T-cell (primary cell): Measurements from ENCODE around the gene LDLRAD4. TPM values are rescaled to one million over a fixed set of nuclear protein-coding genes. Genes with fewer than 3 reads are reported as not detected.

Experiments used
- ATAC-seq, 4 experiments: fragments of 200-7000 bp in 3 of 4; fragments of 150-1000 bp in 1 of 4; cut with Tn5 transposase; replicated peaks in 1 of 4; 1 replicate in 3 of 4; 2 replicates in 1 of 4; pipeline ENCODE4 v1.10.0; 2021; ENCODE audit warnings: moderate library complexity in 3 of 4, mild to moderate bottlenecking in 2 of 4, moderate number of reproducible peaks in 1 of 4
- CTCF ChIA-PET, 2 donors: fragments of 300-600 bp; sonication (Branson Sonifier 250); formaldehyde crosslinking; loops; one replicate each; lab custom pipeline; 2022; ENCODE audit warnings: antibody characterized with exemption in 2 of 2; lab: Charles Lee
- POLR2A ChIA-PET, 2 donors: fragments of 300-600 bp; sonication (Branson Sonifier 250); formaldehyde crosslinking; loops; one replicate each; lab custom pipeline; 2022; ENCODE audit warnings: antibody characterized with exemption in 2 of 2; lab: Charles Lee
- DNase-seq, 35 experiments: peaks; one replicate each; pipeline versions ENCODE4 v3.0.0 to v3.0.0-alpha.2; 2013 to 2023
- H3K27ac ChIP-seq: one replicate; pipeline ENCODE4 v1.5.1; 2013; ENCODE audit warnings: low read length
- H3K27me3 ChIP-seq, 2 experiments: replicated peaks in 1 of 2; 1 replicate in 1 of 2; 2 replicates in 1 of 2; pipeline versions ENCODE4 v1.6.1 to v1.7.0; 2013; ENCODE audit warnings: low read length in 1 of 2, mixed read lengths in 1 of 2; ENCODE audit not compliant: control insufficient read depth in 2 of 2, insufficient read depth in 2 of 2; ENCODE audit errors: extremely low read depth in 1 of 2
- H3K36me3 ChIP-seq, 2 donors: 1 replicate in 1 of 2; 2 replicates in 1 of 2; pipeline versions ENCODE4 v1.6.1 to v1.7.0; 2013; ENCODE audit warnings: low read length in 1 of 2; ENCODE audit not compliant: control insufficient read depth in 2 of 2, insufficient read depth in 1 of 2; ENCODE audit errors: extremely low read depth in 1 of 2
- H3K4me1 ChIP-seq, 2 experiments: 1 replicate in 1 of 2; 2 replicates in 1 of 2; pipeline versions ENCODE4 v1.6.1 to v1.7.0; 2013; ENCODE audit warnings: low read length in 2 of 2, mixed read lengths in 1 of 2; ENCODE audit not compliant: insufficient read depth in 2 of 2, control insufficient read depth in 1 of 2; ENCODE audit errors: extremely low read depth in 1 of 2
- H3K4me3 ChIP-seq, 2 donors: 1 replicate in 1 of 2; 2 replicates in 1 of 2; pipeline versions ENCODE4 v1.5.1 to v1.7.0; 2013; ENCODE audit warnings: mild to moderate bottlenecking in 2 of 2, low read length in 1 of 2, moderate library complexity in 1 of 2; ENCODE audit not compliant: control insufficient read depth in 1 of 2; ENCODE audit errors: extremely low read depth in 1 of 2
- H3K9me3 ChIP-seq: 2 replicates; pipeline ENCODE4 v1.7.0; 2013
- H3K27ac Mint-ChIP-seq, 2 donors: one replicate each; pipeline ENCODE4 v1.8.0; 2020 to 2021; ENCODE audit warnings: mild to moderate bottlenecking in 2 of 2, mixed read lengths in 2 of 2
- H3K27me3 Mint-ChIP-seq, 2 donors: one replicate each; pipeline ENCODE4 v1.8.0; 2021 to 2022; ENCODE audit warnings: mixed read lengths in 2 of 2
- H3K36me3 Mint-ChIP-seq: one replicate; pipeline ENCODE4 v1.8.0; 2021; ENCODE audit warnings: mixed read lengths
- H3K4me1 Mint-ChIP-seq, 3 donors: one replicate each; pipeline ENCODE4 v1.8.0; 2020 to 2022; ENCODE audit warnings: mixed read lengths in 3 of 3, mild to moderate bottlenecking in 1 of 3
- H3K4me3 Mint-ChIP-seq, 3 donors: one replicate each; pipeline ENCODE4 v1.8.0; 2020 to 2022; ENCODE audit warnings: mild to moderate bottlenecking in 3 of 3, mixed read lengths in 3 of 3, moderate library complexity in 3 of 3
- H3K9me3 Mint-ChIP-seq, 3 donors: one replicate each; pipeline ENCODE4 v1.8.0; 2020 to 2022; ENCODE audit warnings: mixed read lengths in 3 of 3
- WGBS: methylation state at CpG from one replicate; pipeline ENCODE4 v1.1.5; 2013; ENCODE audit warnings: missing lambda C conversion rate; ENCODE audit not compliant: insufficient coverage; 5-methylcytosine and 5-hydroxymethylcytosine counted together
- total RNA-seq, 35 experiments: library from RNA in 6 of 35; stranded (reverse) in 6 of 35; fragments of 120-200 nt in 1 of 35; gene quantifications; one replicate each; pipeline versions ENCODE4 v1.2.1 to v1.2.4 and lab custom pipeline; 2013 to 2026

LDLRAD4 gene
- total RNA-seq, 5 donors from 2014 or later (not counting 1 experiment from before 2014, with no cell fraction given): 57.6 to 80.8 (median 72.4) TPM

DNA sequence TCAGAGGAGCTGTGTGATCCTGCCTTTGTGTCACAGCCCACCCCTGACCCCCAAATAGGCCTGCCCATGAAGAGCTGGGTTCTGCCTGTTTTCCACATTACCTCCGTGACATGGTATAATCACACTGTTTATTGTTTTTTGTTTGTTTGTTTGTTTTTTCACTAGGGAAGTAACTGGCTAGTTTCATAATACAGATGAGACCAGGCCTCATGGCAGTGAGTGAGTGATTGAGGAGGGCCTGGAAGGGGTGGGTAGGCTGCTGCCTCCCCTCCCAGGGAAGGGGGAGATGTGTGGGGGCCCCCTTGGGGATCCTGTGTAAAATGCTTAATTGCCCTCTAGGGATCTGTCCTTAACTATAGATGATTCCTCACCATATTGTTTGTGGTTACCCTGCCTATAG lies 190.5 kb downstream of the LDLRAD4 start:
- DNase-seq: no peak
- POLR2A ChIA-PET: no interaction called here

DNA sequence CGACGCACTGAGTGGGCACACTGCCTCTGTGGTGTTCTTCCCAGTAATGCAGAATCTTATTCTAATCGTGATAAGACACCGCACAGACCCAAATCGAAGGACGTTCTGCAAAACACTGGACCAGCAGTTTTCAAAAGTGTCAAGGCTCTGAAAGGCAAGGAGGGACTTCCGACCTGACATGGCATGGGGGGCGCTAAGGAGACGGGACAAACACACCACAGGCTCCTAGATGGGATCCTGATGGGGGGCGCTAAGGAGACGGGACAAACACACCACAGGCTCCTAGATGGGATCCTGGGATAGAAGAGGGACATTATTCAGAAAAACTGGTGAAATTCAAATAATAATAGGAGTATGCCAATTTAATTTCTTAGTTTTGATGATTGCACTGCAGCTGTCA lies 191.4 kb downstream of the LDLRAD4 start:
- POLR2A ChIA-PET: no interaction called here
- Histone ChIP-seq H3K9me3 (no peaks in the 10 kb centered on the region), H3K27me3 (no peaks in the 10 kb centered on the region), H3K4me3 (no peak overlapping the region), H3K27ac (no peak overlapping the region), H3K36me3 (no peaks in the 10 kb centered on the region), H3K4me1 (no peaks in the 10 kb centered on the region)
- Mint-ChIP-seq H3K27me3 (no peaks in the 10 kb centered on the region), H3K4me1 (peaks cover 2 to 7% (median 4%) of the 10 kb centered on the region in 3 donors), H3K4me3 (no peak overlapping the region), H3K27ac (no peak overlapping the region), H3K36me3 (peaks cover 40% of the 10 kb centered on the region), H3K9me3 (peaks cover 2 to 10% (median 5%) of the 10 kb centered on the region in 3 donors)
- CTCF ChIA-PET: no interaction called here
- DNase-seq (no peak), ATAC-seq (no peak)
- WGBS: 100% methylated on average over 3 of the region's 11 CpGs

More for the DNA sequence above, 190.5 kb downstream of the LDLRAD4 start:
- Histone ChIP-seq H3K4me3 (no peak overlapping the region), H3K27ac (no peak overlapping the region), H3K27me3 (no peaks in the 10 kb centered on the region), H3K9me3 (no peaks in the 10 kb centered on the region), H3K4me1 (no peaks in the 10 kb centered on the region), H3K36me3 (no peaks in the 10 kb centered on the region)
- Mint-ChIP-seq H3K27ac (no peak overlapping the region), H3K4me3 (no peak overlapping the region), H3K36me3 (peaks cover 40% of the 10 kb centered on the region), H3K9me3 (peaks cover 2 to 10% (median 5%) of the 10 kb centered on the region in 3 donors), H3K4me1 (peaks cover 0 to 4% (median under 1%) of the 10 kb centered on the region in 3 donors), H3K27me3 (no peaks in the 10 kb centered on the region)
- no peak for ATAC-seq
- CTCF ChIA-PET: no interaction called here
- no CpG with 5 or more reads among the region's 1 CpG for WGBS

DNA sequence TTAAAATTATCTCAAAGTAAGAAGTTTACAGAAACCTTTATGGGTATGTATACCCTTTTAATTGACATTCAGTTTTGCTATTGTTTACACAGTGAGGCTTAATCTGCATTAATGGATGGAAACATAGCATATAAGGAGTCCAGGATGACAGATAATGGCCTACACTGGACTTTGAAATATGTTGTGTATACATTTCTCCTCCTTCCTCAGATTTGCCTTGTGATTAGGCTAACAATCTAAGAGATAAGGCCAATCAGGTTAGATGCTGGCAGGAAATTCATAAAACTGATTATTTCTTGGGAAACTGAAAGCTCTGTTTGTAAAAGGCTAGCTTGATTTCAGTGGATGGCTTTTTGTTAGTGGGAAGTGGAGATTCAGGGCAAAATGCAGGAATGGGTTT lies 191.9 kb downstream of the LDLRAD4 start:
- Histone ChIP-seq H3K27ac (no peak overlapping the region), H3K27me3 (no peaks in the 10 kb centered on the region), H3K4me1 (peaks cover 0 to under 1% of the 10 kb centered on the region in 2 experiments), H3K36me3 (no peaks in the 10 kb centered on the region), H3K9me3 (no peaks in the 10 kb centered on the region), H3K4me3 (no peak overlapping the region)
- no peak overlapping the region for H3K4me3 Mint-ChIP-seq
- H3K27me3 Mint-ChIP-seq: no peaks in the 10 kb centered on the region
- no peak for ATAC-seq
- H3K4me1 Mint-ChIP-seq: peaks cover 4 to 11% (median 5%) of the 10 kb centered on the region in 3 donors
- H3K36me3 Mint-ChIP-seq: peaks cover 40% of the 10 kb centered on the region
- H3K9me3 Mint-ChIP-seq: peaks cover 2 to 10% (median 5%) of the 10 kb centered on the region in 3 donors
- ChIA-PET POLR2A (no interaction called here), CTCF (interaction anchor here in 1 of 2 donors (0.7 kb wide), 1 partner anchor 222 kb away, joined by 3 read pairs; no protein-coding TSS in a partner anchor)
- DNase-seq: no peak
- H3K27ac Mint-ChIP-seq: no peak overlapping the region

DNA sequence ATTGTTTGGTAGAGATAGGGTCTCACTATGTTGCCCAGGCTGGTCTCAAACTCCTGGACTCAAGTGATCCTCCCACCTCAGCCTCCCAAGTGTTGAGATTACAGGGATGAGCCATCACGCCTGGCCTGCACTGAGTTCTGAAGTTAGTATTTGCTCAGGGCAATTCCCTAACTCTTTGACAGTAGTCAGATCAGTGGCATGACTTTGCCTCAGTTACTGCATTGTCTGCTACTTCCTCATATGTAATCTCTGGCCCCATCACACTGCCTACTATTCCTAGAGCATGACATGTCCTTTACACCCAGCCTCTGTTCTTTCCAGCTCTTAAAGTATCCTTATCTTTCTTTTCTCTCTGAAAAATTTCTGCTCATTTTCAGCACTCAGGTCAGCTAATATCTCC lies 193.5 kb downstream of the LDLRAD4 start:
- ChIA-PET CTCF (no interaction called here), POLR2A (no interaction called here)
- DNase-seq (no peak), ATAC-seq (no peak)
- Mint-ChIP-seq H3K27ac (no peak overlapping the region), H3K4me1 (peaks cover 15 to 23% (median 19%) of the 10 kb centered on the region in 3 donors), H3K4me3 (no peak overlapping the region), H3K36me3 (peaks cover 40% of the 10 kb centered on the region), H3K9me3 (peaks cover 2 to 10% (median 5%) of the 10 kb centered on the region in 3 donors), H3K27me3 (no peaks in the 10 kb centered on the region)
- Histone ChIP-seq H3K27ac (no peak overlapping the region), H3K4me1 (peaks cover 8 to 10% of the 10 kb centered on the region in 2 experiments), H3K9me3 (no peaks in the 10 kb centered on the region), H3K36me3 (no peaks in the 10 kb centered on the region), H3K27me3 (no peaks in the 10 kb centered on the region), H3K4me3 (no peak overlapping the region)
- 80% methylated on average over 1 of the region's 1 CpG for WGBS

DNA sequence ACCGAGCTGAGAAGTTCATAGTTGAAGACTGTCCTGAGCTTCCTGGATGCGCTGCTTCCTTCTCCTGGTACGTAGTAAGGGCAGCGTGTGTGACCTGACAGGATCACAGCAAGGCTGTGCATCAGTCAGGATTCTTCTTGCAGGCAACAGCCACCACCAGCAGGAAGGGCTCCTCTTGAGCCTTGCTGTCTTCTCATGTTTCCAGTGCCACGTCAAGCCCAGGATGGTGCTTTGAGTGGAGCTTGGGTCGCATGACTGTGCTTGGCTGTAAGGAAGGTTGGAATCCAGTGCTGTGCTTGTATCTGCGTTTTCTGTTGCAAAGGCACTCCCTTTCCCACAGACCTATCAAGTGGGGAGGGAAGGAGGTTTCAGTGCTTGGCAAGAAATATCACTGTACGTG lies 194.3 kb downstream of the LDLRAD4 start:
- Histone ChIP-seq H3K27ac (no peak overlapping the region), H3K27me3 (no peaks in the 10 kb centered on the region), H3K9me3 (no peaks in the 10 kb centered on the region), H3K36me3 (no peaks in the 10 kb centered on the region), H3K4me1 (peaks cover 8 to 10% of the 10 kb centered on the region in 2 experiments), H3K4me3 (no peak overlapping the region)
- DNase-seq (no peak), ATAC-seq (no peak)
- ChIA-PET CTCF (no interaction called here), POLR2A (no interaction called here)
- H3K9me3 Mint-ChIP-seq: peaks cover 2 to 10% (median 5%) of the 10 kb centered on the region in 3 donors
- peaks cover 17 to 25% (median 20%) of the 10 kb centered on the region in 3 donors for H3K4me1 Mint-ChIP-seq
- H3K27me3 Mint-ChIP-seq: no peaks in the 10 kb centered on the region
- no peak overlapping the region for H3K27ac Mint-ChIP-seq
- 95% methylated on average over 4 of the region's 8 CpGs for WGBS
- no peak overlapping the region for H3K4me3 Mint-ChIP-seq
- peaks cover 40% of the 10 kb centered on the region for H3K36me3 Mint-ChIP-seq

DNA sequence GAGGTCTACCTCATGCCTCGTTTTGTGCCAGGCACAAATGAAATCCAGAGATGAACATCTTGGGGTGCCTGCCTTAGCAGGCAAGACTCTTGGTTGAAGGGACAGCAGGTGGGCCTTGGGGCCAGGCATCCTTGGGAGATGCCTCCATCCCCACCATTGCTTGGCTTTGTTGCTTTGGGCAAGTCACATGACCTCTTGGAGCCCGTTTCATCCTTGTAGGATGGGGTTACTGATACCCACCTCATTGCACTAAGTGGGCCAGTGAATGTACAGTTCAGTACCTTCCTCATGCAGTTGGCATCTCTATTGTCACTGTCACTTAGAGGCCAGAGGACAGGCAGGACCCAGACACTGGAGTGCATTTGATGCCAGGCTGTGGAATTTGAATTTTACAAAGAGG lies 195.5 kb downstream of the LDLRAD4 start:
- Histone ChIP-seq H3K4me3 (no peak overlapping the region), H3K27me3 (no peaks in the 10 kb centered on the region), H3K36me3 (no peaks in the 10 kb centered on the region), H3K4me1 (peaks cover 8 to 10% of the 10 kb centered on the region in 2 experiments), H3K27ac (no peak overlapping the region), H3K9me3 (no peaks in the 10 kb centered on the region)
- ATAC-seq (no peak), DNase-seq (no peak)
- WGBS: 75% methylated on average over 1 of the region's 2 CpGs
- ChIA-PET POLR2A (no interaction called here), CTCF (no interaction called here)
- Mint-ChIP-seq H3K9me3 (peaks cover 2 to 10% (median 5%) of the 10 kb centered on the region in 3 donors), H3K27me3 (no peaks in the 10 kb centered on the region), H3K36me3 (peaks cover 36% of the 10 kb centered on the region), H3K4me3 (no peak overlapping the region), H3K27ac (no peak overlapping the region), H3K4me1 (peaks cover 18 to 28% (median 22%) of the 10 kb centered on the region in 3 donors)
